Esophagus muscularis mucosa (tissue), 4 donors: ENCODE measurements around the gene LTBP4. TPM values are rescaled to one million over a fixed set of nuclear protein-coding genes. Genes with fewer than 3 reads are reported as not detected.

Experiments
- DNase-seq: peaks from one replicate; pipeline ENCODE4 v3.0.0-alpha.2; 2017; ENCODE audit errors: extremely low spot score
- H3K27ac ChIP-seq, 4 donors: fragments of 200-600 bp; sonication (generic); replicated peaks in 1 of 4; 1 replicate in 3 of 4; 2 replicates in 1 of 4; pipeline ENCODE4 v1.5.1; 2016 to 2019; ENCODE audit warnings: mild to moderate bottlenecking in 1 of 4
- H3K27me3 ChIP-seq, 4 donors: fragments of 200-600 bp; sonication (generic); one replicate each; pipeline versions ENCODE4 v1.5.1 to v1.6.0; 2016 to 2019
- H3K36me3 ChIP-seq, 4 donors: fragments of 200-600 bp; sonication (generic); one replicate each; pipeline ENCODE4 v1.5.1; 2016 to 2019
- H3K4me1 ChIP-seq, 4 donors: fragments of 200-600 bp; sonication (generic); one replicate each; pipeline ENCODE4 v1.5.1; 2016 to 2019
- H3K4me3 ChIP-seq, 4 donors: fragments of 200-600 bp; sonication (generic); 1 replicate in 2 of 4; 2 replicates in 2 of 4; pipeline ENCODE4 v1.5.1; 2016 to 2019; ENCODE audit warnings: mild to moderate bottlenecking in 4 of 4, moderate library complexity in 1 of 4
- H3K9me3 ChIP-seq, 4 donors: fragments of 200-600 bp; sonication (generic); 1 replicate in 3 of 4; 2 replicates in 1 of 4; pipeline ENCODE4 v1.5.1; 2016 to 2019
- CTCF ChIP-seq, 3 experiments: fragments of 200-600 bp in 2 of 3; fragments of 450-650 bp in 1 of 3; sonication (generic) in 2 of 3; IDR thresholded peaks; one replicate each; pipeline ENCODE4 v1.5.1; 2017 to 2019; ENCODE audit warnings: antibody characterized with exemption in 3 of 3, mild to moderate bottlenecking in 2 of 3, moderate library complexity in 1 of 3
- EP300 ChIP-seq: sonication (generic); formaldehyde crosslinking; IDR thresholded peaks from one replicate; pipeline ENCODE4 v1.6.1; 2017; ENCODE audit warnings: antibody characterized with exemption
- POLR2A ChIP-seq: fragments of 450-650 bp; IDR thresholded peaks from one replicate; pipeline ENCODE4 v1.6.1; 2017; ENCODE audit warnings: antibody characterized with exemption, moderate library complexity, mild to moderate bottlenecking, low read depth
- POLR2AphosphoS5 ChIP-seq, 2 donors: sonication (generic); formaldehyde crosslinking; IDR thresholded peaks; one replicate each; pipeline ENCODE4 v1.6.1; 2017; ENCODE audit warnings: antibody characterized with exemption in 2 of 2
- WGBS: methylation state at CpG from one replicate; pipeline ENCODE4 v1.1.5; 2018; 5-methylcytosine and 5-hydroxymethylcytosine counted together
- intact Hi-C: fragments of 100-400 bp; cut with DNase I; formaldehyde crosslinking; loops from one replicate; pipeline ENCODE4 v1.15.1; 2023
- total RNA-seq, 4 donors: library from RNA; depleted of rRNA; stranded (reverse); fragments of >200 nt; gene quantifications; one replicate each; pipeline versions ENCODE4 v1.1.0 to v1.2.1, GENCODE V29; 2016

LTBP4 gene
- total RNA-seq, 4 donors from 2014 or later: 358 to 430 (median 397) TPM

GRCh38 chr19:40658031-40658430 lies 56.9 kb downstream of the LTBP4 start:
- no peaks in the 10 kb centered on the region for H3K27me3 ChIP-seq
- no peak overlapping the region for H3K4me3 ChIP-seq
- TF ChIP-seq EP300: no peak
- TF ChIP-seq CTCF (IDR thresholded peaks at IDR 0.05): no peak
- no peak for TF ChIP-seq POLR2AphosphoS5 (IDR thresholded peaks at IDR 0.05)
- TF ChIP-seq POLR2A: no peak
- no peaks in the 10 kb centered on the region for H3K36me3 ChIP-seq
- peaks cover 4 to 10% (median 8%) of the 10 kb centered on the region in 4 donors for H3K4me1 ChIP-seq
- DNase-seq: no peak
- WGBS: 97% methylated on average over 7 of the region's 8 CpGs
- no peak overlapping the region for H3K27ac ChIP-seq
- intact Hi-C loops: no loop called here
- H3K9me3 ChIP-seq: no peaks in the 10 kb centered on the region

GRCh38 chr19:40659116-40659515 lies 57.9 kb downstream of the LTBP4 start:
- H3K4me3 ChIP-seq: no peak overlapping the region
- no peaks in the 10 kb centered on the region for H3K9me3 ChIP-seq
- intact Hi-C loops: no loop called here
- H3K4me1 ChIP-seq: peaks cover 14 to 21% (median 19%) of the 10 kb centered on the region in 4 donors
- H3K36me3 ChIP-seq: no peaks in the 10 kb centered on the region
- no peak for DNase-seq
- no peak for TF ChIP-seq POLR2A
- no peak for TF ChIP-seq POLR2AphosphoS5 (IDR thresholded peaks at IDR 0.05)
- TF ChIP-seq EP300: no peak
- no peak for TF ChIP-seq CTCF (IDR thresholded peaks at IDR 0.05)
- 83% methylated on average over 5 of the region's 5 CpGs for WGBS
- peak overlapping the region; percentile 3 to 34 (median 22) for H3K27ac ChIP-seq
- H3K27me3 ChIP-seq: no peaks in the 10 kb centered on the region

- TF ChIP-seq CTCF (IDR thresholded peaks at IDR 0.05) (no peak), POLR2A (no peak), POLR2AphosphoS5 (IDR thresholded peaks at IDR 0.05) (no peak), EP300 (no peak)
- Histone ChIP-seq H3K9me3 (no peaks in the 10 kb centered on the region), H3K4me1 (peaks cover 14 to 24% (median 21%) of the 10 kb centered on the region in 4 donors), H3K27me3 (no peaks in the 10 kb centered on the region), H3K27ac (peak overlapping the region in 3 of 4 donors; percentile 3 to 34 (median 31)), H3K4me3 (no peak overlapping the region), H3K36me3 (no peaks in the 10 kb centered on the region)
- intact Hi-C loops: no loop called here
- no peak for DNase-seq
- WGBS: 77% methylated on average over 11 of the region's 11 CpGs
Observed at GRCh38 chr19:40659566-40659965, 58.4 kb downstream of the LTBP4 start.

GRCh38 chr19:40661616-40662015 lies 60.4 kb downstream of the LTBP4 start:
- H3K4me3 ChIP-seq: no peak overlapping the region
- H3K36me3 ChIP-seq: peaks cover 0 to 1% (median under 1%) of the 10 kb centered on the region in 4 donors
- peak overlapping the region in 1 of 4 donors; percentile 86 for H3K27ac ChIP-seq
- H3K9me3 ChIP-seq: no peaks in the 10 kb centered on the region
- intact Hi-C loops: loop anchor here (2.0 to 10.0 kb wide), 3 partner anchors 141 to 483 kb away; no protein-coding TSS in a partner anchor
- WGBS: 91% methylated on average over 1 of the region's 1 CpG
- TF ChIP-seq POLR2AphosphoS5 (IDR thresholded peaks at IDR 0.05): no peak
- TF ChIP-seq POLR2A: no peak
- no peak for TF ChIP-seq CTCF (IDR thresholded peaks at IDR 0.05)
- no peak for TF ChIP-seq EP300
- DNase-seq: no peak
- H3K4me1 ChIP-seq: peaks cover 14 to 24% (median 21%) of the 10 kb centered on the region in 4 donors
- H3K27me3 ChIP-seq: no peaks in the 10 kb centered on the region
